Right atrium auricular region (tissue), 2 donors: Measurements from ENCODE around the gene ATP6V0A4. TPM values are rescaled to one million over a fixed set of nuclear protein-coding genes. Genes with fewer than 3 reads are reported as not detected.

Source experiments
- DNase-seq: peaks from one replicate; pipeline ENCODE4 v3.0.0-alpha.2; 2019; ENCODE audit warnings: low spot score
- H3K27ac ChIP-seq, 2 donors: fragments of 200-600 bp; sonication (generic); 1 replicate in 1 of 2; 2 replicates in 1 of 2; pipeline ENCODE4 v1.5.1; 2016 to 2019
- H3K27me3 ChIP-seq, 2 donors: fragments of 200-600 bp; sonication (generic); one replicate each; pipeline versions ENCODE4 v1.5.1 to v1.6.0; 2017 to 2019
- H3K36me3 ChIP-seq: fragments of 200-600 bp; sonication (generic); one replicate; pipeline ENCODE4 v1.5.1; 2016
- H3K4me1 ChIP-seq, 2 donors: fragments of 200-600 bp; sonication (generic); one replicate each; pipeline versions ENCODE4 v1.5.1 to v1.6.0; 2017 to 2019
- H3K4me3 ChIP-seq, 2 donors: fragments of 200-600 bp; sonication (generic); 1 replicate in 1 of 2; 2 replicates in 1 of 2; pipeline ENCODE4 v1.5.1; 2017 to 2019; ENCODE audit warnings: mild to moderate bottlenecking in 1 of 2, moderate library complexity in 1 of 2
- H3K9me3 ChIP-seq, 2 donors: fragments of 200-600 bp; sonication (generic); one replicate each; pipeline ENCODE4 v1.5.1; 2019
- total RNA-seq, 2 donors: library from RNA; depleted of rRNA; stranded (reverse); fragments of >200 nt; gene quantifications; one replicate each; pipeline ENCODE4 v1.1.0, GENCODE V29; 2016
- TF ChIP-seq, protein P1 (sequence below), 2 donors: fragments of 200-600 bp; sonication (generic); IDR thresholded peaks; one replicate each; pipeline ENCODE4 v1.5.1; 2019; ENCODE audit warnings: antibody characterized with exemption in 2 of 2

ATP6V0A4 gene
- total RNA-seq, 2 donors from 2014 or later: not detected

DNA sequence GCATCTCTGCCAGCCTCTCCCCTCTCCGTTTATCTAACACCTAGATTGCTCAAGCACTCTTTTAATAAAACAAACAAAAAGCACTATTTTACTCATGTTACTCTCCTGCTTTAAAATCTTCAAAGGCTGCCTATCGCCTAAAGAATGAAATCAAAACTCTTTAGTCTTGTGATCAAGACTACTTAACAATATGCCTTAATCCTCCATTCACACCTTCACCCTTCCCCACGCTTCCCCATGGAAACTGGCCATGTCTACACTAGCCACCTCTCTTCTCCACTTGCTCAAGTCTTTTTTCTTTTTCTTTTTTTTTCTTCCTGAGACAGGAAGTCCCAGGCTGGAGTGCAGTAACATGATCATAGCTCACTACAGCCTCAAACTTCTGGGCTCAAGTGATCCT is 48.0 kb downstream of the ATP6V0A4 start:
- no peak overlapping the region for H3K27ac ChIP-seq
- TF ChIP-seq, protein P1, sequence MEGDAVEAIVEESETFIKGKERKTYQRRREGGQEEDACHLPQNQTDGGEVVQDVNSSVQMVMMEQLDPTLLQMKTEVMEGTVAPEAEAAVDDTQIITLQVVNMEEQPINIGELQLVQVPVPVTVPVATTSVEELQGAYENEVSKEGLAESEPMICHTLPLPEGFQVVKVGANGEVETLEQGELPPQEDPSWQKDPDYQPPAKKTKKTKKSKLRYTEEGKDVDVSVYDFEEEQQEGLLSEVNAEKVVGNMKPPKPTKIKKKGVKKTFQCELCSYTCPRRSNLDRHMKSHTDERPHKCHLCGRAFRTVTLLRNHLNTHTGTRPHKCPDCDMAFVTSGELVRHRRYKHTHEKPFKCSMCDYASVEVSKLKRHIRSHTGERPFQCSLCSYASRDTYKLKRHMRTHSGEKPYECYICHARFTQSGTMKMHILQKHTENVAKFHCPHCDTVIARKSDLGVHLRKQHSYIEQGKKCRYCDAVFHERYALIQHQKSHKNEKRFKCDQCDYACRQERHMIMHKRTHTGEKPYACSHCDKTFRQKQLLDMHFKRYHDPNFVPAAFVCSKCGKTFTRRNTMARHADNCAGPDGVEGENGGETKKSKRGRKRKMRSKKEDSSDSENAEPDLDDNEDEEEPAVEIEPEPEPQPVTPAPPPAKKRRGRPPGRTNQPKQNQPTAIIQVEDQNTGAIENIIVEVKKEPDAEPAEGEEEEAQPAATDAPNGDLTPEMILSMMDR (IDR thresholded peaks at IDR 0.05): no peak
- H3K4me1 ChIP-seq: no peaks in the 10 kb centered on the region
- H3K4me3 ChIP-seq: no peak overlapping the region
- DNase-seq: no peak
- no peaks in the 10 kb centered on the region for H3K9me3 ChIP-seq
- no peaks in the 10 kb centered on the region for H3K36me3 ChIP-seq
- no peaks in the 10 kb centered on the region for H3K27me3 ChIP-seq

DNA sequence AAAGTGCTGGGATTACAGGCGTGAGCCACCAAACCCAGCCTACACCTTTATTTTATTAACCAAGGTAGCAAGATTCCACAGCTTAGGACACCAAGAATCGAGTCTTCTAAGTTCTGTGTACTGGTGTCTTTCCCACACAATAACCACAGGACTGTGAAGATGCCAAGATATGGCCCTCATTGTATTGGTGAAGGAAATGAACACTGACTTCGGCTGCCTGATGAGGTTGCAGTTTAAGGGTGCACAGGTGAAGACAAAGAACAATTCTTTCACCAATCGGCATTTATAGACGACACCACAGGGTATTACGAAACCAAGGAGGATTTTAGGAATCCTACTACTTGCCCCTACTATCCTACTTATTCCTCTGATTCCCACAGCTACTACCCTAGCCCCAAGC is 49.3 kb downstream of the ATP6V0A4 start:
- no peaks in the 10 kb centered on the region for H3K9me3 ChIP-seq
- TF ChIP-seq, protein P1 (IDR thresholded peaks at IDR 0.05): no peak
- no peaks in the 10 kb centered on the region for H3K36me3 ChIP-seq
- no peak overlapping the region for H3K27ac ChIP-seq
- H3K27me3 ChIP-seq: no peaks in the 10 kb centered on the region
- H3K4me3 ChIP-seq: no peak overlapping the region
- H3K4me1 ChIP-seq: no peaks in the 10 kb centered on the region
- DNase-seq: no peak

DNA sequence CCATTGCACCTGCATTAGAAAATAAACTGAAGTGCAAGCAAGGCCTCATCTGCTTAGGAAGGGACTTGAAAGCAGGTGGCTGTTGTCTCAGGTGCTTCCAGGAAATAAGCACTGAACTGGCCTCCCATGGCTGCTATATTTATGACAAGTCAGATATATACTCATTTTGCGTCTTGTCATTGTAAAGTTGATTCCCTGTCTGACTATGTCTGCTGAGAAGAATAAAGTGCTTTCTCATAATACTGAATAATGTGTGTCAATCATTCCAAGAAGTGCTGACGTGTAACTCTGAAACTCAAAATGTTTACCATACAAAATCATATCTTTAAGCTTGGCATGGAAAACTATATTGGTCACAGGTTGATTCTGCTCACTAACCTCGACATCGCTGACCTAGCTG is 51.9 kb downstream of the ATP6V0A4 start:
- no peaks in the 10 kb centered on the region for H3K9me3 ChIP-seq
- DNase-seq: no peak
- TF ChIP-seq, protein P1 (IDR thresholded peaks at IDR 0.05): no peak
- H3K27me3 ChIP-seq: no peaks in the 10 kb centered on the region
- H3K36me3 ChIP-seq: no peaks in the 10 kb centered on the region
- no peak overlapping the region for H3K27ac ChIP-seq
- H3K4me1 ChIP-seq: no peaks in the 10 kb centered on the region
- no peak overlapping the region for H3K4me3 ChIP-seq

DNA sequence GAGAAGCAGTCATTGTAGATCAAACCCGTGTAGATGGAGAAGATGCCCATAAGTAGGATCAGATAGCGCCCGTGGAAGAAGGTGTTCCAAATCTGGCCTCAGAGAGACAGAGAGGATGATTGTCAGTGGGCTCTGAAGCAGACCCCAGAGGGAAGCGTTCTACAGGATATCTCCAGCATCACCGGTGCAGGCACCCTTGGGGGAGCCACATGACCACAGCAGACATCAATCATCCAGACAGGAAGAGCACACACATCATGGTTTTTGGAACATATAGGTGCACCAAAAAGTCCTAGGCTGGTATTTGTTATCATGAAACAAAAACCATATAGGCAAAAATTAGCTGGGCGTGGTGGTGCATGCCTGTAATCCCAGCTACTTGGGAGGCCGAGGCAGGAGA is 52.8 kb downstream of the ATP6V0A4 start:
- Histone ChIP-seq H3K36me3 (no peaks in the 10 kb centered on the region), H3K4me3 (no peak overlapping the region), H3K27me3 (no peaks in the 10 kb centered on the region), H3K4me1 (no peaks in the 10 kb centered on the region), H3K27ac (no peak overlapping the region), H3K9me3 (no peaks in the 10 kb centered on the region)
- DNase-seq: no peak
- TF ChIP-seq, protein P1 (IDR thresholded peaks at IDR 0.05): no peak

DNA sequence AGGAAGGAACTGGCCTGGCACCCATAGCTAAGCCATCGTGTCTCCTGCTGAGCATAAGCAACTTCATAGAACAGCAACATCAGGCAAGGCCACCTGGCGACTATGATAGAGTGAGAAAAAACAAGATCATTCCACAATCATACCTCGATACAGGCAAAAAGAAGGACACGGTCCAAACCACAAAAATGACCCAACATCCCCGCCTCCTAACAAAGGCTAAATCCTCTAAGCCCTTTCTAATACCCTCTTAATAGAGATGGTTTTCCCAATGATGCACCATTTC is 56.6 kb downstream of the ATP6V0A4 start:
- no peak for DNase-seq
- no peaks in the 10 kb centered on the region for H3K9me3 ChIP-seq
- no peak overlapping the region for H3K27ac ChIP-seq
- no peaks in the 10 kb centered on the region for H3K27me3 ChIP-seq
- no peaks in the 10 kb centered on the region for H3K4me1 ChIP-seq
- TF ChIP-seq, protein P1 (IDR thresholded peaks at IDR 0.05): no peak
- H3K4me3 ChIP-seq: no peak overlapping the region
- no peaks in the 10 kb centered on the region for H3K36me3 ChIP-seq

DNA sequence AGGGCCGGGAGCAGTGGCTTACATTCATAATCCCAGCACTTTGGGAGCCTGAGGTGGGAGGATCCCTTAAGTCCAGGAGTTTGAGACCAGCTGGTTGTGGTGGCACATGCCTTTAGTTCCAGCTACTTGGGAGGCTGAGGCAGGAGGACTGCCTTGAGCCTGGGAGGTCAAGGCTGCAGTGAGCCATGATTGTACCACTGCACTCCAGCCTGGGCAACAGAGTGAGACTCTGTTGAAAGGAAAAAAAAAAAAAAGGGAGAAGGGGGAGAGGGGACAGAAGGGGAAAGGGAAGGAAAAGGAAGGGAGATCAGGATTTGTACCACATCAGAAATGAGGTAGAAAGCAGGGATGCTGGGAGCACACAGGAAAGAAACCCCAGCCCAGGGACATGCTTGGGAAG is 58.1 kb downstream of the ATP6V0A4 start:
- Histone ChIP-seq H3K36me3 (no peaks in the 10 kb centered on the region), H3K9me3 (no peaks in the 10 kb centered on the region), H3K4me3 (no peak overlapping the region), H3K27ac (no peak overlapping the region), H3K4me1 (no peaks in the 10 kb centered on the region), H3K27me3 (no peaks in the 10 kb centered on the region)
- no peak for DNase-seq
- TF ChIP-seq, protein P1 (IDR thresholded peaks at IDR 0.05): no peak
